HL-60 (cell line): ENCODE data around the gene CAMK1D. TPM values are rescaled to one million over a fixed set of nuclear protein-coding genes. Genes with fewer than 3 reads are reported as not detected.

Source experiments
- microRNA-seq: library from miRNA; unstranded; fragments of <30 nt; microRNA quantifications from one replicate; pipeline ENCODE4, GENCODE V29; 2018

The CAMK1D gene

Small RNA genes lying within 50 kb of the gene (microRNA-seq; reads per million reads assigned to microRNA genes)
- gene MIR4480 (not detected), gene MIR4481 (not detected), gene MIR548Q (not detected)
